Neuronal stem cell (in vitro differentiated cells): ENCODE results near the gene MTUS2.

Experiments used
- DNase-seq: peaks from one replicate; pipeline ENCODE4 v3.0.0-alpha.2; 2013; ENCODE audit warnings: low spot score
- H2AFZ ChIP-seq: one replicate; pipeline ENCODE4 v1.6.1; 2013; ENCODE audit warnings: mild to moderate bottlenecking, low read length, inconsistent platforms
- H2AK5ac ChIP-seq: 2 replicates; pipeline ENCODE4 v1.6.1; 2013; ENCODE audit warnings: low read depth, mild to moderate bottlenecking, inconsistent platforms, low read length, moderate library complexity, mixed read lengths
- H2BK120ac ChIP-seq: 2 replicates; pipeline ENCODE4 v1.6.1; 2013; ENCODE audit warnings: low read depth, mild to moderate bottlenecking, inconsistent platforms, low read length, moderate library complexity, mixed read lengths
- H2BK12ac ChIP-seq: one replicate; pipeline ENCODE4 v1.6.1; 2013; ENCODE audit warnings: low read length, inconsistent platforms
- H2BK15ac ChIP-seq: 2 replicates; pipeline ENCODE4 v1.6.1; 2013; ENCODE audit warnings: mild to moderate bottlenecking, low read length, inconsistent platforms, mixed read lengths
- H2BK5ac ChIP-seq: one replicate; pipeline ENCODE4 v1.6.1; 2013; ENCODE audit warnings: inconsistent platforms, mild to moderate bottlenecking, low read length, moderate library complexity
- H3K14ac ChIP-seq: one replicate; pipeline ENCODE4 v1.6.1; 2013; ENCODE audit warnings: low read length, inconsistent platforms
- H3K18ac ChIP-seq: 2 replicates; pipeline ENCODE4 v1.6.1; 2013; ENCODE audit warnings: low read length, inconsistent platforms
- H3K23ac ChIP-seq: 2 replicates; pipeline ENCODE4 v1.6.1; 2013; ENCODE audit warnings: low read depth, mild to moderate bottlenecking, mixed read lengths, low read length, inconsistent platforms; ENCODE audit not compliant: poor library complexity
- H3K27ac ChIP-seq: replicated peaks from 3 replicates; pipeline ENCODE4 v1.5.1; 2013; ENCODE audit warnings: low read length, inconsistent platforms
- H3K27me3 ChIP-seq, 3 experiments: 2 replicates each; pipeline ENCODE4 v1.6.1; 2013; ENCODE audit warnings: low read length in 3 of 3, mild to moderate bottlenecking in 2 of 3, inconsistent platforms in 1 of 3, low read depth in 1 of 3, mixed read lengths in 1 of 3, moderate library complexity in 1 of 3; ENCODE audit not compliant: control insufficient read depth in 3 of 3, insufficient read depth in 3 of 3
- H3K36me3 ChIP-seq, 2 donors: replicated peaks in 1 of 2; 2 replicates each; pipeline ENCODE4 v1.6.1; 2013; ENCODE audit warnings: low read length in 2 of 2; ENCODE audit not compliant: control insufficient read depth in 2 of 2, insufficient read depth in 2 of 2
- H3K4ac ChIP-seq: 2 replicates; pipeline ENCODE4 v1.6.1; 2013; ENCODE audit warnings: inconsistent platforms, mild to moderate bottlenecking, low read length, moderate library complexity
- H3K4me1 ChIP-seq, 2 donors: 1 replicate in 1 of 2; 2 replicates in 1 of 2; pipeline ENCODE4 v1.6.1; 2013; ENCODE audit warnings: low read length in 2 of 2, low read depth in 1 of 2; ENCODE audit not compliant: control insufficient read depth in 2 of 2, insufficient read depth in 1 of 2
- H3K4me2 ChIP-seq: one replicate; pipeline ENCODE4 v1.6.1; 2013; ENCODE audit warnings: mild to moderate bottlenecking, low read length, inconsistent platforms; ENCODE audit not compliant: insufficient read depth, poor library complexity, severe bottlenecking
- H3K4me3 ChIP-seq, 2 donors: 2 replicates each; pipeline ENCODE4 v1.5.1; 2013; ENCODE audit warnings: low read length in 2 of 2, mild to moderate bottlenecking in 2 of 2, inconsistent platforms in 1 of 2, moderate library complexity in 1 of 2
- H3K79me1 ChIP-seq: one replicate; pipeline ENCODE4 v1.6.1; 2013; ENCODE audit warnings: low read depth, mild to moderate bottlenecking, inconsistent platforms, low read length, moderate library complexity
- H3K9ac ChIP-seq: one replicate; pipeline ENCODE4 v1.6.1; 2013; ENCODE audit warnings: mild to moderate bottlenecking, low read depth, low read length, inconsistent platforms; ENCODE audit not compliant: poor library complexity
- H3K9me3 ChIP-seq, 2 donors: replicated peaks in 1 of 2; 2 replicates each; pipeline versions ENCODE3 to v1.6.1; 2013; ENCODE audit warnings: low read length in 2 of 2, mild to moderate bottlenecking in 2 of 2, inconsistent platforms in 1 of 2, low read depth in 1 of 2, mixed read lengths in 1 of 2, moderate library complexity in 1 of 2; ENCODE audit not compliant: control insufficient read depth in 2 of 2, insufficient read depth in 1 of 2
- H4K8ac ChIP-seq: one replicate; pipeline ENCODE4 v1.6.1; 2013; ENCODE audit warnings: low read depth, mild to moderate bottlenecking, inconsistent platforms, low read length, moderate library complexity
- H4K91ac ChIP-seq: one replicate; pipeline ENCODE4 v1.6.1; 2013; ENCODE audit warnings: low read length, low read depth, mild to moderate bottlenecking, inconsistent platforms; ENCODE audit not compliant: poor library complexity
- WGBS, 2 donors: extraction: QIAGEN DNeasy Blood & Tissue Kit; methylation state at CpG; one replicate each; pipeline ENCODE4 v1.1.7; 2013; ENCODE audit warnings: missing lambda C conversion rate in 2 of 2, mixed read lengths in 1 of 2; ENCODE audit not compliant: insufficient read length in 2 of 2, insufficient replicate concordance in 1 of 2; ENCODE audit errors: extremely low coverage in 2 of 2; 5-methylcytosine and 5-hydroxymethylcytosine counted together

MTUS2 gene

GRCh38 chr13:28825379-28825778 is 5.2 kb downstream of the MTUS2 start:
- DNase-seq = no peak
- Histone ChIP-seq H3K4me3 (no peak overlapping the region), H2BK5ac (no peak overlapping the region), H3K27ac (no peak overlapping the region), H3K23ac (no peak overlapping the region), H2AK5ac (no peak overlapping the region), H3K9ac (no peak overlapping the region), H3K9me3 (peaks cover under 1 to 4% of the 10 kb centered on the region in 2 donors), H2BK120ac (no peak overlapping the region), H3K79me1 (no peaks in the 10 kb centered on the region), H3K4me1 (peaks cover 0 to 2% of the 10 kb centered on the region in 2 donors), H2BK12ac (no peak overlapping the region), H3K14ac (no peak overlapping the region), H3K4me2 (no peak overlapping the region), H2BK15ac (no peak overlapping the region), H3K36me3 (no peaks in the 10 kb centered on the region), H3K27me3 (peaks cover 0 to 31% (median 12%) of the 10 kb centered on the region in 3 experiments), H4K91ac (no peak overlapping the region), H4K8ac (no peak overlapping the region), H3K18ac (no peak overlapping the region), H3K4ac (no peak overlapping the region), H2AFZ (no peak overlapping the region)
- whole genome bisulfite sequencing, 2 donors = no CpG with 5 or more reads among the region's 3 CpGs

- Histone ChIP-seq H3K79me1 (no peaks in the 10 kb centered on the region), H4K8ac (no peak overlapping the region), H3K23ac (no peak overlapping the region), H4K91ac (no peak overlapping the region), H3K36me3 (no peaks in the 10 kb centered on the region), H2BK120ac (no peak overlapping the region), H3K4me2 (no peak overlapping the region), H3K27me3 (peaks cover 0 to 21% (median 5%) of the 10 kb centered on the region in 3 experiments), H3K18ac (no peak overlapping the region), H2AK5ac (no peak overlapping the region), H3K9me3 (peaks cover 2 to 3% of the 10 kb centered on the region in 2 donors), H3K27ac (no peak overlapping the region), H3K4me1 (no peaks in the 10 kb centered on the region), H3K4me3 (no peak overlapping the region), H2BK5ac (no peak overlapping the region), H2BK15ac (no peak overlapping the region), H2BK12ac (no peak overlapping the region), H3K4ac (no peak overlapping the region), H2AFZ (no peak overlapping the region), H3K14ac (no peak overlapping the region), H3K9ac (no peak overlapping the region)
- WGBS, 2 donors = no CpG with 5 or more reads among the region's 1 CpG
- no peak for DNase-seq
These were observed 6.2 kb downstream of the MTUS2 start for GRCh38 chr13:28826368-28826767.

- H3K27ac ChIP-seq = no peak overlapping the region
- H3K36me3 ChIP-seq = no peaks in the 10 kb centered on the region
- no peak overlapping the region for H3K23ac ChIP-seq
- no peaks in the 10 kb centered on the region for H3K27me3 ChIP-seq
- H2AFZ ChIP-seq = no peak overlapping the region
- H3K4ac ChIP-seq = no peak overlapping the region
- H2AK5ac ChIP-seq = no peak overlapping the region
- no peak overlapping the region for H3K9ac ChIP-seq
- H3K14ac ChIP-seq = no peak overlapping the region
- no peak overlapping the region for H3K18ac ChIP-seq
- H2BK12ac ChIP-seq = no peak overlapping the region
- H4K91ac ChIP-seq = no peak overlapping the region
- no peak overlapping the region for H3K4me2 ChIP-seq
- H4K8ac ChIP-seq = no peak overlapping the region
- no peaks in the 10 kb centered on the region for H3K79me1 ChIP-seq
- no peak overlapping the region for H2BK5ac ChIP-seq
- H3K9me3 ChIP-seq = peaks cover 2 to 3% of the 10 kb centered on the region in 2 donors
- H2BK120ac ChIP-seq = no peak overlapping the region
- H3K4me3 ChIP-seq = no peak overlapping the region
- H3K4me1 ChIP-seq = no peaks in the 10 kb centered on the region
- DNase-seq = no peak
- H2BK15ac ChIP-seq = no peak overlapping the region
These were observed 10.4 kb downstream of the MTUS2 start for GRCh38 chr13:28830580-28830979.

- no peaks in the 10 kb centered on the region for H3K27me3 ChIP-seq
- no peak overlapping the region for H3K4ac ChIP-seq
- H2AFZ ChIP-seq = no peak overlapping the region
- H2BK12ac ChIP-seq = no peak overlapping the region
- no peak overlapping the region for H2BK15ac ChIP-seq
- no peak overlapping the region for H3K18ac ChIP-seq
- no peak overlapping the region for H3K4me3 ChIP-seq
- no peak overlapping the region for H2BK5ac ChIP-seq
- H3K79me1 ChIP-seq = no peaks in the 10 kb centered on the region
- H4K91ac ChIP-seq = no peak overlapping the region
- H3K9me3 ChIP-seq = peaks cover 2 to 3% of the 10 kb centered on the region in 2 donors
- no peak overlapping the region for H3K4me2 ChIP-seq
- no CpG with 5 or more reads among the region's 3 CpGs for whole genome bisulfite sequencing, 2 donors
- DNase-seq = no peak
- H3K9ac ChIP-seq = no peak overlapping the region
- no peak overlapping the region for H3K23ac ChIP-seq
- no peaks in the 10 kb centered on the region for H3K36me3 ChIP-seq
- H2AK5ac ChIP-seq = no peak overlapping the region
- no peak overlapping the region for H3K14ac ChIP-seq
- H2BK120ac ChIP-seq = no peak overlapping the region
- no peaks in the 10 kb centered on the region for H3K4me1 ChIP-seq
- no peak overlapping the region for H3K27ac ChIP-seq
- no peak overlapping the region for H4K8ac ChIP-seq
These were observed 11.0 kb downstream of the MTUS2 start for GRCh38 chr13:28831117-28831516.
